ENCODE measurements around the gene ANTXR1.
"Not testable (repeated sequence)": the region's sequence is repeated elsewhere in the genome, so short reads cannot be mapped to it uniquely, and the experiment has no call there.

The ANTXR1 gene

GRCh38 chr2:69171897-69172525, 159.0 kb downstream of the ANTXR1 start:
- ATAC-seq (ENCODE audit: low read depth): no peak
- H3K4me3 Mint-ChIP-seq: no peak overlapping the region
- peaks cover 7% of the 10 kb centered on the region for H3K4me1 Mint-ChIP-seq
- DNase-seq (ENCODE audit: low spot score in 2 of 2): no peak
- peaks cover 15% of the 10 kb centered on the region for H3K27me3 Mint-ChIP-seq
- H3K9me3 Mint-ChIP-seq: no peaks in the 10 kb centered on the region
- no peaks in the 10 kb centered on the region for H3K36me3 Mint-ChIP-seq
- H3K27ac Mint-ChIP-seq: no peak overlapping the region

- H3K36me3 Mint-ChIP-seq: no peaks in the 10 kb centered on the region
- no peak for ATAC-seq (ENCODE audit: low read depth)
- no peaks in the 10 kb centered on the region for H3K9me3 Mint-ChIP-seq
- H3K4me3 Mint-ChIP-seq: no peak overlapping the region
- H3K27ac Mint-ChIP-seq: no peak overlapping the region
- H3K27me3 Mint-ChIP-seq: peaks cover 15% of the 10 kb centered on the region
- no peak for DNase-seq (ENCODE audit: low spot score in 2 of 2)
- peaks cover 7% of the 10 kb centered on the region for H3K4me1 Mint-ChIP-seq
These were observed 160.7 kb downstream of the ANTXR1 start for GRCh38 chr2:69173706-69174105.

- H3K4me3 Mint-ChIP-seq; H3K27ac Mint-ChIP-seq; H3K9me3 Mint-ChIP-seq; DNase-seq (ENCODE audit: low spot score in 2 of 2); H3K36me3 Mint-ChIP-seq; H3K4me1 Mint-ChIP-seq; ATAC-seq (ENCODE audit: low read depth): not testable (repeated sequence)
- peaks cover 12% of the 10 kb centered on the region for H3K27me3 Mint-ChIP-seq
These were observed 161.2 kb downstream of the ANTXR1 start for GRCh38 chr2:69174211-69174610.

- DNase-seq (ENCODE audit: low spot score in 2 of 2) (no peak), ATAC-seq (ENCODE audit: low read depth) (no peak)
- H3K9me3 Mint-ChIP-seq: no peaks in the 10 kb centered on the region
- H3K36me3 Mint-ChIP-seq: no peaks in the 10 kb centered on the region
- no peak overlapping the region for H3K27ac Mint-ChIP-seq
- H3K4me1 Mint-ChIP-seq: no peaks in the 10 kb centered on the region
- peaks cover 15% of the 10 kb centered on the region for H3K27me3 Mint-ChIP-seq
- no peak overlapping the region for H3K4me3 Mint-ChIP-seq
These were observed 163.1 kb downstream of the ANTXR1 start for GRCh38 chr2:69175790-69176715.

GRCh38 chr2:69177063-69177771, 164.2 kb downstream of the ANTXR1 start:
- Mint-ChIP-seq H3K27me3 (peaks cover 16% of the 10 kb centered on the region), H3K4me3 (no peak overlapping the region), H3K36me3 (no peaks in the 10 kb centered on the region), H3K27ac (no peak overlapping the region), H3K4me1 (no peaks in the 10 kb centered on the region), H3K9me3 (no peaks in the 10 kb centered on the region)
- no peak for ATAC-seq (ENCODE audit: low read depth)
- DNase-seq (ENCODE audit: low spot score in 2 of 2): no peak

GRCh38 chr2:69177785-69178636, 165.0 kb downstream of the ANTXR1 start:
- Mint-ChIP-seq H3K36me3 (no peaks in the 10 kb centered on the region), H3K4me1 (no peaks in the 10 kb centered on the region), H3K4me3 (no peak overlapping the region), H3K27ac (no peak overlapping the region), H3K9me3 (no peaks in the 10 kb centered on the region), H3K27me3 (peaks cover 14% of the 10 kb centered on the region)
- DNase-seq (ENCODE audit: low spot score in 2 of 2): no peak
- no peak for ATAC-seq (ENCODE audit: low read depth)

- ATAC-seq (ENCODE audit: low read depth): no peak
- Mint-ChIP-seq H3K27me3 (peaks cover 13% of the 10 kb centered on the region), H3K27ac (no peak overlapping the region), H3K36me3 (no peaks in the 10 kb centered on the region), H3K9me3 (no peaks in the 10 kb centered on the region), H3K4me3 (no peak overlapping the region), H3K4me1 (no peaks in the 10 kb centered on the region)
- no peak for DNase-seq (ENCODE audit: low spot score in 2 of 2)
These were observed 165.8 kb downstream of the ANTXR1 start for GRCh38 chr2:69178756-69179155.

- DNase-seq (ENCODE audit: low spot score in 2 of 2) (no peak), ATAC-seq (ENCODE audit: low read depth) (no peak)
- H3K4me3 Mint-ChIP-seq: no peak overlapping the region
- no peak overlapping the region for H3K27ac Mint-ChIP-seq
- H3K4me1 Mint-ChIP-seq: no peaks in the 10 kb centered on the region
- no peaks in the 10 kb centered on the region for H3K9me3 Mint-ChIP-seq
- H3K36me3 Mint-ChIP-seq: no peaks in the 10 kb centered on the region
- H3K27me3 Mint-ChIP-seq: peaks cover 10% of the 10 kb centered on the region
These were observed 167.2 kb downstream of the ANTXR1 start for GRCh38 chr2:69180227-69180626.

- Mint-ChIP-seq H3K9me3 (no peaks in the 10 kb centered on the region), H3K4me1 (no peaks in the 10 kb centered on the region), H3K27me3 (peaks cover 11% of the 10 kb centered on the region), H3K27ac (no peak overlapping the region), H3K36me3 (no peaks in the 10 kb centered on the region), H3K4me3 (no peak overlapping the region)
- ATAC-seq (ENCODE audit: low read depth) (no peak), DNase-seq (ENCODE audit: low spot score in 2 of 2) (no peak)
These were observed 168.0 kb downstream of the ANTXR1 start for GRCh38 chr2:69180974-69181373.

- peaks cover 13% of the 10 kb centered on the region for H3K27me3 Mint-ChIP-seq
- no peaks in the 10 kb centered on the region for H3K36me3 Mint-ChIP-seq
- H3K27ac Mint-ChIP-seq: no peak overlapping the region
- H3K9me3 Mint-ChIP-seq: no peaks in the 10 kb centered on the region
- ATAC-seq (ENCODE audit: low read depth): no peak
- DNase-seq (ENCODE audit: low spot score in 2 of 2): no peak
- no peak overlapping the region for H3K4me3 Mint-ChIP-seq
- H3K4me1 Mint-ChIP-seq: no peaks in the 10 kb centered on the region
These were observed 168.9 kb downstream of the ANTXR1 start for GRCh38 chr2:69181806-69182427.

GRCh38 chr2:69183659-69184058, 170.7 kb downstream of the ANTXR1 start:
- no peaks in the 10 kb centered on the region for H3K9me3 Mint-ChIP-seq
- no peak for ATAC-seq (ENCODE audit: low read depth)
- DNase-seq (ENCODE audit: low spot score in 2 of 2): no peak
- H3K4me3 Mint-ChIP-seq: no peak overlapping the region
- no peaks in the 10 kb centered on the region for H3K36me3 Mint-ChIP-seq
- peaks cover 13% of the 10 kb centered on the region for H3K27me3 Mint-ChIP-seq
- H3K27ac Mint-ChIP-seq: no peak overlapping the region
- no peaks in the 10 kb centered on the region for H3K4me1 Mint-ChIP-seq

- ATAC-seq (ENCODE audit: low read depth) (no peak), DNase-seq (ENCODE audit: low spot score in 2 of 2) (no peak)
- H3K27ac Mint-ChIP-seq: no peak overlapping the region
- H3K9me3 Mint-ChIP-seq: no peaks in the 10 kb centered on the region
- H3K36me3 Mint-ChIP-seq: no peaks in the 10 kb centered on the region
- H3K4me1 Mint-ChIP-seq: no peaks in the 10 kb centered on the region
- peaks cover 14% of the 10 kb centered on the region for H3K27me3 Mint-ChIP-seq
- H3K4me3 Mint-ChIP-seq: no peak overlapping the region
These were observed 171.2 kb downstream of the ANTXR1 start for GRCh38 chr2:69184224-69184623.

GRCh38 chr2:69185807-69186206, 172.8 kb downstream of the ANTXR1 start:
- ATAC-seq (ENCODE audit: low read depth): no peak
- Mint-ChIP-seq H3K4me1 (no peaks in the 10 kb centered on the region), H3K9me3 (no peaks in the 10 kb centered on the region), H3K27me3 (peaks cover 18% of the 10 kb centered on the region), H3K36me3 (no peaks in the 10 kb centered on the region), H3K4me3 (no peak overlapping the region), H3K27ac (no peak overlapping the region)
- DNase-seq (ENCODE audit: low spot score in 2 of 2): no peak
